HEK293 (cell line): Measurements from ENCODE around the gene RFTN2.

ENCODE experiments used
- ATF2 ChIP-seq: fragments of 450-650 bp; formaldehyde crosslinking; IDR thresholded peaks from 2 replicates; pipeline ENCODE4 v1.5.1; 2016; ENCODE audit warnings: missing biosample characterization, missing genetic modification characterization, low read depth
- CTCF ChIP-seq: fragments of 450-650 bp; formaldehyde crosslinking; IDR thresholded peaks from 2 replicates; pipeline ENCODE4 v1.5.1; 2016; ENCODE audit warnings: missing biosample characterization, missing genetic modification characterization
- PRDM1 ChIP-seq: fragments of 450-650 bp; formaldehyde crosslinking; IDR thresholded peaks from 2 replicates; pipeline ENCODE4; 2016; ENCODE audit warnings: missing biosample characterization, missing genetic modification characterization

- TF ChIP-seq CTCF (tag by site-specific recombination): 0 out of 2 replicates have a peak, but pooled peaks have one; percentile 13
- peak; percentile 61; the same call in 1 of the 2 replicates for TF ChIP-seq PRDM1 (tag by site-specific recombination)
- no peak for TF ChIP-seq ATF2 (tag by site-specific recombination)
Observed at GRCh38 chr2:197615016-197615652, 60.3 kb downstream of the RFTN2 start.
